OCI-LY7 (cell line): ENCODE data around the gene UBE2J2.

Source experiments
- CTCF ChIP-seq: fragments of 200-600 bp; sonication (generic); conservative IDR thresholded peaks from 2 replicates; pipeline ENCODE4 v1.5.1; 2014; ENCODE audit warnings: mild to moderate bottlenecking, antibody characterized with exemption, low read length, moderate library complexity, mixed read lengths
- EZH2phosphoT487 ChIP-seq: fragments of 200-600 bp; sonication (generic); IDR thresholded peaks from 2 replicates; pipeline ENCODE4 v1.6.1; 2018; ENCODE audit warnings: low read depth, borderline replicate concordance, mild to moderate bottlenecking, mixed run types, antibody characterized with exemption, low read length, moderate library complexity, mixed read lengths

- no peak for TF ChIP-seq CTCF
- TF ChIP-seq EZH2phosphoT487, result no peak
These were observed 68.5 kb downstream of the UBE2J2 start for GRCh38 chr1:1204998-1205768.
